HG03460 (cell line): ENCODE measurements around the gene ACMSD.
"Not testable (repeated sequence)": the region's sequence is repeated elsewhere in the genome, so short reads cannot be mapped to it uniquely, and the experiment has no call there.

Experiments used
- ATAC-seq: cut with Tn5 transposase; IDR thresholded peaks from one replicate; pipeline ENCODE4 v1.9.1; 2021; ENCODE audit not compliant: unreplicated experiment

Gene ACMSD

DNA sequence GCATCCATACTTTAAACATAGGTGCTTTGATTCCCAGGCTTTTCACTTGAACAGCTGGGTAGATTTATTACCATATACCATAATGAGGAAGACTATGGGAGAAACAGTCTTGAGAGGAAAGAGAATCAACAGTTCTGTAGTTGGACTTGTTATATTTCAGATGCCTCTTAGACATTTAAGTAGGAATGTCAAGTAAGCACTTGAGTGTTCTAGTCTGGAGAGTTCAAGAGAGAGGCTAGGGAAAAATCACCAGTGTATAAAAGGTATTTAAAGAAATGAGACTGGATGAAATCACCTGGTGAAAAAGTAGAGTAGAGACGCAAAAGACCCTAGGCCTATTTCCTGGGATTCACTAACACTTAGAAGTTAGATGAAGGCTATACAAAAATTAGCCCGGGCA is 66.8 kb downstream of the ACMSD start:
- ATAC-seq = no peak

DNA sequence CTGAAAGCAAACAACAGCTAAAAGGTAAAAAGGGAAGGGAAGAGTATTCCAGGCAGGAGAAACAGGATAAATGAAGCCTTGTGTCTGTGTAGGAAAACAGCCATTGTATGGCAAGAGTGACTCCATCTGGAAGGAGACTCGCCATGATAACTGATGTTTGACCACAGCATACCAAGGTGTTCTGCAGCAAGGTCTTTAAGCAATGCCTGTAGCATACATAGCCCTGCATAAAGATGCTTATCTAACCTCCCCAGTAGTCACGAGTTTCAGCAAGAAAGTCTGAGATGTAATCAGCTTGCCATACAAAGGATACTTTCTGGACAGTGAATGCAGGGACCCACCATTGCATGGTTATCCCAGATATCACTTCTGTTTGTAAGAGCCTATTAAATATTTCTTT is 68.3 kb downstream of the ACMSD start:
- ATAC-seq = no peak

GRCh38 chr2:134907441-134908116 is 69.2 kb downstream of the ACMSD start:
- ATAC-seq = not testable (repeated sequence)

GRCh38 chr2:134910763-134911399 is 72.5 kb downstream of the ACMSD start:
- no peak for ATAC-seq

GRCh38 chr2:134911400-134911785 is 73.0 kb downstream of the ACMSD start:
- no peak for ATAC-seq

DNA sequence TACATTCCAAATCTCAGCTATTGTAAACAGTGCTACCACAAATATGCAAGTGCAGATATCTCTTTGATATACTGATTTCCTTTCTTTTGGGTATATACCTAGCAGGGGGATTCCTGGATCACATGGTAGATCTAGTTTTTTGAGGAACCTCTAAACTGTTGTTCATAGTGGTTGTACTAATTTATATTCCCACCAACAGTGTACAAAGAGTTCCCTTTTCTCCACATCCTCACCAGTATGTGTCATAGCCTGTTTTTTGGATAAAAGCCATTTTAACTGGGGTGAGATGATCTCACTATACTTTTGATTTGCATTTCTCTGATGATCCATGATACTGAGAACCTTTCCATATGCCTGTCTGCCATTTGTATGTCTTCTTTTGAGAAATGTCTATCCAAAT is 73.9 kb downstream of the ACMSD start:
- ATAC-seq = no peak

GRCh38 chr2:134917360-134917865 is 79.0 kb downstream of the ACMSD start:
- ATAC-seq = no peak

DNA sequence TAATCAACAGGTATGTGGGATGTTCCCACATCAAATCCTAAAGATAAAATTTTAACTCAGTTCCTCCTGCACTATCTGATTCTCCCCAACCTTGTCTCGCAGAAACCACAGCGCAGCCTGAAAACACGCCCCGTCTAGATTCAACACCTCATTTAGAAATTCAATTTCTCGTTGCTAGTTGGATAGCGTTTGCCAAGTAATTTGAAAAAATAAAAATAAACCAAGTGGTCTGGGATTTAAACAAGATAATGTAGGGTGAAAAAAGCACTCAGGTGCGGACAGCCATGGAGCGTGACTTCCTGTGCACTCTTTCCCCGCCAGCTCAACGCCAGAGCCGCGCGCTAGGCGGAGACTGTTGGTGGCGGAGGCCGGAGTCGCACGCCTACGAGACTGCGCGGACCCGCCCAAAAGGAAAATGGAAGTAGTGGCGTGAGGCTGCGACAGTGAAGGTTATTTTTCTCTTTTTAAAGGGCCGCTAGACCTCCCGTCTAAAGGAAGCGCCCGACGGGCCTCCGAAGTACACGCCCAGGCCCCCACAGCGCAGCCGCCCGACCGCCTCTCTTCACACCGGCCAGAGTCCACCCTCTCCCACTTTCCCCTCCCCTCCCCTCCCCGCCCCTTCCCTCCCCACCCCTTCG is 79.6 kb downstream of the ACMSD start:
- ATAC-seq = peak; percentile 72

- peak; percentile 75 for ATAC-seq
These were observed 80.3 kb downstream of the ACMSD start, which contains the start of gene CCNT2 for GRCh38 chr2:134918526-134919340. Gene CCNT2 (plus strand): TSS chr2:134918822. CDS start chr2:134918855, 33 bp downstream.

GRCh38 chr2:134919341-134920210 is 81.2 kb downstream of the ACMSD start:
- no peak for ATAC-seq

DNA sequence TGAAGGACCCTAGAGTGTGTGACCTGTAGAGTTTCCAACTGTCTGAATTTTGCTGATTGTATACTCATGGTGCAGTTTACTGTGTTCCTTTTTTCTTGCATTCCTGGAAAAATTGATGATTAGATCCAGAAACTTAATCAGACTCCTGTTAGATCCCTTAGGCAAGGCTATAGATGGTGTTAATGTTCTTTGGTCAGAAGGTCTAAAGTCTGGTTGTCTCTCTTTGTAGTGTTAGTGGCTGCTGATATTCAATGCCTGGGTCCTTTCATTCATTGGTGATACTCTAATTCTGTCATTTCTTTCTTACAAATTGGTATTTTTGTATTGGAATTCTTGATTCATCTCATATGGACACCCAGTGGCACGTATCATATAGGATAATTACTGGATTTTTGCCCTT is 86.5 kb downstream of the ACMSD start:
- no peak for ATAC-seq

DNA sequence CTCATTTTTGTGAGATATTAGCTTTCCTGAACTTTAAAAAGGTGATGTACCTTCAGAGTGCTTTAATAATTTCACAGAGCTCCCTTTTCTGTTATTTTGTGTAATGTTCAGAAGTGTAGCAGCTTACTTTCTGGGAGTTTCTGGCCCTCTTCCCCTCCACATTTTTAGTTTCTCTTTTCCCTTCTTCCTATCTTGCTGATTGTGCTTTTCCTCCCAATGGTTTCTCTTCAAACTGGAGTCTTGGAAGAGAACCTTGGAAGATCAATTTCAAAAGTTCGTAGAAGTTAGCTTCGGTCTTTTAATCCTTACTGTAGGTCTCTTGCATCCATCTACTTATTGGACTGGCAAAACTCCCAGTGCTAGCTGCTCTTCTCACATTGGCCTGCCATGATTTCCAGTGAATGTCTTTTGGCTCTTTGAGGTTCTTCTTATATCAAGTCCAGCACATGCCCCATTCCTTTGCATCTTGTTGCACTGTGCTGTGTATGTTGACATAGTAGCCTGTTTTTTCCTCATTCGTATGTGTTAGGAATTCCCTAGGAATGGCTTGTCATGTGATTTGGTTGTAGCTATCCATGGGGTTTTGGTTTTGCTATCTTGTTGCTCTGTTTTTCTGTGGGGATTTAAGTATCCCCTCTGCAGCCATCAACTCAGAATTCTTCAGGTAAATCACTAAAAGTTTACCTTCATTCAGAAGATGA is 88.0 kb downstream of the ACMSD start:
- ATAC-seq = no peak

- no peak for ATAC-seq
These were observed 88.8 kb downstream of the ACMSD start for GRCh38 chr2:134927195-134927594.

- no peak for ATAC-seq
These were observed 94.6 kb downstream of the ACMSD start for GRCh38 chr2:134932864-134933526.

DNA sequence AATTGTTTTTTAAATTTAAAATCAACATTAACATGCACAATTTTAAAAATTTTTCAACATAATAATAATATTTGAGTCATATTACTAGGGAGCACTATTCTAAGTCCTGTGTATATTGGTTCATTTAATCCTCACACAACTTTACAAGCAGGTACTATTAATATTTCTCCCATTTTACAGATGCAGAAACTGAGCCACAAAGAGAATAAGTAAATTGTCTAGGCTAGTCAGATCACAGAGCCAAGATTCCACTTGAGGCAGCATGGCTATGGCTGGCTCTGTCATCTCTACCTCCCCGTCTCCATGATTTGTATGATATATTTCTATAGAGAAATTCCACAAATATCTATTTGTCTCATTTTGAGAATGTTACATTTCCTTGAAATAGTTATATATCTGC is 95.3 kb downstream of the ACMSD start:
- ATAC-seq = no peak

- ATAC-seq = no peak
These were observed 95.7 kb downstream of the ACMSD start for GRCh38 chr2:134934150-134934549.

DNA sequence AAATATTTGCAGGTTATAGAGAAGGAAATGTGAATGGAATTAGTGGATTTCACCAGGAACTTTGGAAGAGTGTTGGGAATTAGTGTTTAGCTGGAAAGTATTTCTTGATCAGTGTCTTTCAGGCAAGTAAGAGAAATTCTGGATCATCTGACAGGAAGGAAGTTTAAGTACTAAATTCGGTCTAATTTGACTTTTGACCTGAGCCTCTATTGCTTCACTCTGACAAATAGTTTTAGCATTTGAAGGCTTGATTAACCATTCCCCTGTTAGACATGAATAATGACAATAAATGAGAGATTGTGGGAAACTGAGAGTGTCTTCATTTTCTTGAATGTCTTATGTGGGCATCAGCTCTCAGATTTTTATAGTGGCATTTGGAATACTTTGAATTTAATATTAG is 96.2 kb downstream of the ACMSD start:
- ATAC-seq = no peak

GRCh38 chr2:134936691-134937090 is 98.3 kb downstream of the ACMSD start:
- no peak for ATAC-seq

DNA sequence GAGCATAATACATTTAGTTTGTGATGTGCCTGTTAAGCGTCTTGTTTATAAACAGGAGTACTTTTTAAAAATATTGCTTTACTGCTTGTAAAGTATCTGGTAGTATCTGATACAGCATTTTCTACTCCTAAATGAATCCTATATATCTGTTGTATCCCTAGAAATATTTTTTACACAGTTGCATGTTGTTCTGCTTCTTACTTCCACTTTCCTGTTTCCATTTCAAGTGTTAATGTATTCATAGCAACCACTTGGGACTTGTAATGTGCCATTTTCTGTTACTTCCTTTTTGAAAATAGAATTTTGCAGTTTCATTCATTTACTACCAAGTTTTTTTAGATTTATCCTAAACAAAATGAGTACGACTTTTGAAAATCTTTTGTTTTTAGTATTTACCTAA is 105.1 kb downstream of the ACMSD start:
- peak; percentile 72 for ATAC-seq
